Stomach (tissue), 4 donors: Measurements from ENCODE around the gene PITPNM1.

Experiments
- POLR2AphosphoS5 ChIP-seq, 3 donors: sonication (generic); formaldehyde crosslinking; IDR thresholded peaks; one replicate each; pipeline ENCODE4 v1.6.1; 2016; ENCODE audit warnings: antibody characterized with exemption in 3 of 3
- TF ChIP-seq, protein P1 (sequence below), 7 experiments: fragments of 450-650 bp in 4 of 7; fragments of 200-600 bp in 3 of 7; sonication (generic) in 3 of 7; IDR thresholded peaks; one replicate each; pipeline ENCODE4 v1.5.1; 2016 to 2019; ENCODE audit warnings: antibody characterized with exemption in 7 of 7, control low read depth in 2 of 7, mild to moderate bottlenecking in 1 of 7

DNA sequence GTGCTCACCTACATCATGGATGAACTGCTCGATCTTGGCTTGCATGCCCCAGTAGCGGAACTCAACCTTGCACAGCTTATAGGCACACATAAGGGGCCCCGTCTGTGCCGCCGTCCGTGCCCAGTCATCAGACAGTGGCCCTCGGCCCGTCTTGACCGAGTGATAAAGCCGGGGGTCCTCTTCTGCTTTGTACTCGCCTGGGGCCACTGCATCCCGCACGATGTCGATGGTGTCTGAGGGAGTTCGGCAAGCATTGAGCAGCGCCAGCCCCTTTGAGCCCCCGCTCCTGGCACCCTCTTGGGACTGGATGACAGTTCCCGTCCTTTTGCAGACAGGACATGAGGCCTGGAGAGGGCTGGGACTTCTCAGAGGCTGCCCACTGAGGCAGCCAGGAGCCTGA, 3.3 kb downstream of the PITPNM1 start:
- TF ChIP-seq, protein P1, sequence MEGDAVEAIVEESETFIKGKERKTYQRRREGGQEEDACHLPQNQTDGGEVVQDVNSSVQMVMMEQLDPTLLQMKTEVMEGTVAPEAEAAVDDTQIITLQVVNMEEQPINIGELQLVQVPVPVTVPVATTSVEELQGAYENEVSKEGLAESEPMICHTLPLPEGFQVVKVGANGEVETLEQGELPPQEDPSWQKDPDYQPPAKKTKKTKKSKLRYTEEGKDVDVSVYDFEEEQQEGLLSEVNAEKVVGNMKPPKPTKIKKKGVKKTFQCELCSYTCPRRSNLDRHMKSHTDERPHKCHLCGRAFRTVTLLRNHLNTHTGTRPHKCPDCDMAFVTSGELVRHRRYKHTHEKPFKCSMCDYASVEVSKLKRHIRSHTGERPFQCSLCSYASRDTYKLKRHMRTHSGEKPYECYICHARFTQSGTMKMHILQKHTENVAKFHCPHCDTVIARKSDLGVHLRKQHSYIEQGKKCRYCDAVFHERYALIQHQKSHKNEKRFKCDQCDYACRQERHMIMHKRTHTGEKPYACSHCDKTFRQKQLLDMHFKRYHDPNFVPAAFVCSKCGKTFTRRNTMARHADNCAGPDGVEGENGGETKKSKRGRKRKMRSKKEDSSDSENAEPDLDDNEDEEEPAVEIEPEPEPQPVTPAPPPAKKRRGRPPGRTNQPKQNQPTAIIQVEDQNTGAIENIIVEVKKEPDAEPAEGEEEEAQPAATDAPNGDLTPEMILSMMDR (IDR thresholded peaks at IDR 0.05): no peak
- TF ChIP-seq POLR2AphosphoS5 (IDR thresholded peaks at IDR 0.05): no peak
